GM21576 (cell line): Measurements from ENCODE around the gene GTPBP4.
"Not testable (repeated sequence)": the region's sequence is repeated elsewhere in the genome, so short reads cannot be mapped to it uniquely, and the experiment has no call there.

Experiments used
- ATAC-seq: cut with Tn5 transposase; IDR thresholded peaks from one replicate; pipeline ENCODE4 v1.9.1; 2021; ENCODE audit warnings: mild to moderate bottlenecking, moderate library complexity; ENCODE audit not compliant: unreplicated experiment

The GTPBP4 gene

DNA sequence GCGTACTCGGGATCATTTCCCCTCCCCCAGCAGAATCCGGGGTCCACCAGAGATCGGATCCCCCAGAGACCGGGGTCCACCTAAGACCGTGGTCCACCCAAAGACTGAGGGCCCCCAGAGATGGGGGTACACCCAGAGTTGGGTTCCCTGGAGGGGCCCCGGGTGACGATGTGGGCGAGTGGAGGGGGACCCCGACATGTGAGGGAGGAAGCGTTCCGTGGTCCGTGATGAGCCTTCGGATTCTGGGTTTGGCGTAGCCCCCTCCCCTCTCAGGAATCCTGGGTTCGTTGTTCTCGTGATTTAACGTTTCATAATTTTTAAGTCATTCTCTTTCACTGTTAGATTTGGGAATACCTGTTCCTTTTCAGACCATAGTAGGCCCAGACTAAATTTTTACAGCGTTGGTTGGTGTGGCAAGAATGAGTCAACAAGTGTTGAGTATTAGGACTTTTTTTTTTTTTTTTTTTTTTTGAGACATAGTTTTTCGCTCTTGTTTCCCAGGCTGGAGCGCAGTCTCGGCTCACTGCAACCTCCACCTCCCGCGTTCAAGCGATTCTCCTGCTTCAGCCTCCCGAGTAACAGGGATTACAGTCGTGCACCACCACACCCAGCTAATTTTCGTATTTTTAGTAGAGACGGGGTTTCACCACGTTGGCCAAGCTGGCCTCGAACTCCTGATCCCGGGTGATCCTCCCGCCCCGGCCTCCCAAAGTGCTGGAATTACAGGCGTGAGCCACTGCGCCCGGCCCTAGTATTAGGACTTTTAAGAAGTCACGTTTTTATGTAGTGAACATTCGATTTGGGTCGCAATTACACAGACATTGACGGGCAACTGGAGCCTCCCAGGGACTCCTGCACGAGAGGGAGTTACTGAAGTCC, 672 bp downstream of the GTPBP4 start:
- ATAC-seq: no peak

DNA sequence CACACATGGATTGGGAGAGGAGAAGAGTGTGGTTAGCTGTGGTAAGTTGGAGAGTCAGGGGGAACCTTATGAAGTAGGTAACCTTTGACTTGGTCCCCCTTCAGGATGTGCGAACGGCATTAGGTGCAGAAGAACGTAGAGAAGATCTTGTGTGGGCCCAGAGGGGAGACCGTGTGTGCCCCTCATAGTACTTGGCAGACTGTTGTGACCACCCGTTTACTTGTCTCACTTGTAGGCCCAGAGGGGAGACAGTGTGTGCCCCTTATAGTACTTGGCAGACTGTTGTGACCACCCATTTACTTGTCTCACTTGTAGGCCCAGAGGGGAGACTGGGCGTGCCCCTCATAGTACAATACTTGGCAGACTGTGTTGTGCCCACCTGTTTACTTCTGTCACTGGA, 2.6 kb downstream of the GTPBP4 start:
- no peak for ATAC-seq

- no peak for ATAC-seq
These were observed 4.2 kb downstream of the GTPBP4 start for GRCh38 chr10:992467-992866.

GRCh38 chr10:992871-993270, 4.6 kb downstream of the GTPBP4 start:
- ATAC-seq: no peak

GRCh38 chr10:994836-995558, 6.8 kb downstream of the GTPBP4 start:
- no peak for ATAC-seq

- no peak for ATAC-seq
These were observed 7.3 kb downstream of the GTPBP4 start for GRCh38 chr10:995559-995926.

GRCh38 chr10:996031-996430, 7.8 kb downstream of the GTPBP4 start:
- no peak for ATAC-seq

- no peak for ATAC-seq
These were observed 9.2 kb downstream of the GTPBP4 start for GRCh38 chr10:997266-998022.

GRCh38 chr10:1002425-1003006, 14.3 kb downstream of the GTPBP4 start:
- ATAC-seq: no peak

DNA sequence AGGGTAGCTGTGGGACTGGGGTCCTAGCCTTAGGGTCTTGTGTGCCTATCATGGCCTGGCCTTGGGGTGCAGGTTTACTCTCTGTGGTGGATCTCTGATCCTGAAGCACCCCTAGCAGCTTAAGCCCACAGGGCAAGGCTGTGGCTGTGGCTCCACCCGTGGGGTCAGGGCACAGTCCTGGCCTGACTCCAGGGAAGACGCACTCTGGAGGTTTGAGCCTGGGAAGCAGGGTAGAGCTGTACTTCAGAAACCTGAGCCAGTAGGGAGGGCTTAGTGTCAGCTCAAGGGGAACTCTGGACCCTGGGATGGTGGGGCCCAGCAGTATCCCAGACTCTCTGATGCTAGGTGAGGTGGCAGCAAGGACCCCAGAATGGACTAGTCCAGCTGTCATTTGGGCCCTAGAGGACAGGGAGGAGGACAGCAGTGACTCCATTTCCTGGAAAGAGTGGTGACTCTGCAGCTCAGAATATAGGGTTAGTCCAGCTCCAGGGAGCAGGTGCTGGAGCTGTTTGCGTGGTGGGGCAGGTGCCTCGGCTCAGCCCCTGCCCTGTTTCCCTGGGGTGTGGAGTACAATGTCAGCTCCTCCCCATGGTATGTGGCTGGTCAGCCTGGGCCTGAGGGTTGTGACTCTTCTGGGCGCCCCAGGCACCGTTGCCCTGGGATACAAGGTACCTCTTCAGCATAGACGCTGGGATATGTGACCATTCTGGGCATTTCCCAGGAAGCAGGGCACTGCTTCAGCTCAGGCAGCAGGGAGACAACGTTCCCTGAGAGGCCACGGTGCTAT, 15.8 kb downstream of the GTPBP4 start:
- no peak for ATAC-seq

- no peak for ATAC-seq
These were observed 18.3 kb downstream of the GTPBP4 start for GRCh38 chr10:1006573-1006972.

DNA sequence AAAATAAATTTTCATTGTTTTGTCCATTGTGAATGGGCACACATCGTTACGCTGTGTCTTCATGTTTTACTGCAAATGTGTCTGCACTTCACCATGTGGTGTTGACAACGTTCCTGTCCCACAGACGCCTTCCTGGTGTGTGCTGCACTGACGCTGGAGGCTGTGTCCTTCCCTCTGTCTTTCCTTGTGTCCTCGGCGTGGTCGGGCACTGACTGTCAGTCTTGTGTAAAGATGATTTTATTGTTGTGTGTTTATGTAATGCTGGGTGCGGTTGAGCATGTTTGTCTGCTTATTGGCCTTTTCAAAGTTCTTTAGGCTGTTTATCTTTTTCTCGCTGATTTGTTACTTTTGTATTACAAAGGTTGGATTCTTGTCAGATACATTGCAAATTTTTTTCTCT, 19.3 kb downstream of the GTPBP4 start:
- ATAC-seq: no peak

DNA sequence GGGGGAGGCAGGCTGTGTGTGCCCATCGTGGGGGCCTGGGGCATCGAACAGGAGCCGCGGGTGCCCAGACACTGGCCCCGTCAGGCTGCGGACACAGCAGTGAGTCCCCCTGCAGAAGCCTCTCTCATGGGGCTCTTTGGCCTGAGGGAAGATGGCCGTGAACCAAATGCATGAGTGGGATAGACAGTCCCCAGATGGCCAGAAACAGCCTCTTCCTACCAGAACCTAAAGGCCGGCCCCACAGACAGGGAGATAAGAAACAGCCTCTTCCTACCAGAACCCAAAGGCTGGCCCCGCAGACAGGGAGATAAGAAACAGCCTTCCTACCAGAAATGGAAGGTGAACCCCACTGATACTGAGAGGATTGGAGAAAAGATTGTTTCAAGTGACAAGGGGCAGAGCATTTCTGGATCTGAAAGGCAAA, 20.8 kb downstream of the GTPBP4 start:
- ATAC-seq: no peak

GRCh38 chr10:1009947-1010346, 21.7 kb downstream of the GTPBP4 start:
- ATAC-seq: not testable (repeated sequence)

- no peak for ATAC-seq
These were observed 22.5 kb downstream of the GTPBP4 start for GRCh38 chr10:1010703-1011102.

DNA sequence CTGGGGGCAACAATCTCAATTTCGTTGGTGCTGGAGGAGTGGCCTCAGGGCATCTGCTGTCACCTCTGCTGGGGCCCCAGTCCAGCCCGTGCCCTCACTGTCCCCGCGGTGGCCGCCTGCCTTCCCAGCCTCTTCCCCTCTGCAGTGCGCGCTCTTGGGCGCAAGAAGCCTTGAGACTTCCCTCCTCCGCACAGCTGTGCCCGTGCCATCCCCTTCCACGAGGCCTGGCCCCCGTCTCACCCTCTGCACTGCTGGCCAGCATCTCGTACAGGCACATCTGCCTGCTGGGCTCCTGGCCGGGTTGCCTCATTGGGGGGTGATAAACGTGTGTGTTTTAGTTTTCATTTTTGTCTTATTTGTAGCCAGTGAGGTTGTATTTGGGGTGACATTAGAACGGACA, 23.5 kb downstream of the GTPBP4 start:
- no peak for ATAC-seq

DNA sequence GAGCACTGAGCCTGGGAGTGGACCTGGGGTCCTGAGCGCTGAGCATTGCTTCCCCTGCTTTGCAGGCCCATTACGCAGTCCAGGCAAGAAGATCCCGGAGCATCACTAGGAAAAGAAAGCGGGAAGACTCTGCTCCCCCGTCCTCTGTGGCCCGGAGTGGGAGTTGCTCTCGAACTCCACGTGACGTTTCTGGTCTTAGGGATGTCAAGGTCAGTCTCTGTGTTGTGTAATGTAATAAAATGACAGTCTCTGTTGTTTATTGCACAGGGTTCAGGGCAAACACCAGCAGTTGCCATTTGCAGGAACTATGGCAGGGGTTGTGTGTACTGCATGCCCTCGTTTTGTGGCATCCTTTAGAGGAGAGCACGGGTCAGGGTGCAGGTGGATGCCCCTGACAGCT, 27.5 kb downstream of the GTPBP4 start:
- no peak for ATAC-seq

DNA sequence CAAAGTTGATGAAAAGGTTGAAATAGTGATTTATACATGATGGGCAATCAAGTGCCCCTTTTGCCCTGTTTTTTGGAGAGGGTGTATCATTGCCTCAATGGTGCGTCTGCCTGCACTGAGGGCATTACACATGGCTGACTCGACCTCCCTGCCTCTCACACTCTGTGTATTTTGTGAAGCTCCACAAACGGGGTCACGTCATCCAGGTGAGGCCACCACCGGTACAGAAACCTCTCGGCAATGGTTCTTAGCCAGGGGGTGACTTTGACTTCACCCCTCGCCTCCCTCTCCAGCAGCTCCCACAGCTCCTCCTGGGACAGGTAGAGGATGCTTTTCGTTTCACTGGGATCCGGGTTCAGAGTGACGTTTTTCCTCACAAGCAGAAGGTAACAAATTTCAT, 31.1 kb downstream of the GTPBP4 start:
- no peak for ATAC-seq

- no peak for ATAC-seq
These were observed 32.2 kb downstream of the GTPBP4 start for GRCh38 chr10:1020460-1020859.

- no peak for ATAC-seq
These were observed 32.7 kb downstream of the GTPBP4 start for GRCh38 chr10:1020958-1021357.
